Caco-2 (cell line): ENCODE results near the gene EPC2. TPM values are rescaled to one million over a fixed set of nuclear protein-coding genes. Genes with fewer than 3 reads are reported as not detected.
"Not testable (repeated sequence)": the region's sequence is repeated elsewhere in the genome, so short reads cannot be mapped to it uniquely, and the experiment has no call there.

Experiments used
- BruUV-seq: library from RNA; stranded (reverse); fragments of 400-500 nt; replicated peaks from 2 replicates; lab custom pipeline; 2021; lab: Mats Ljungman, UMichigan
- CTCF ChIA-PET: fragments of 300-600 bp; sonication (Branson Sonifier 250); formaldehyde crosslinking; loops from one replicate; lab custom pipeline; 2022; ENCODE audit warnings: antibody characterized with exemption; lab: Charles Lee
- POLR2A ChIA-PET: fragments of 300-600 bp; sonication (Branson Sonifier 250); formaldehyde crosslinking; loops from one replicate; lab custom pipeline; 2022; ENCODE audit warnings: antibody characterized with exemption; lab: Charles Lee
- DNase-seq, 2 experiments: peaks; one replicate each; pipeline versions ENCODE4 v3.0.0 to v3.0.0-alpha.2; 2020 to 2022
- H3K27me3 ChIP-seq: replicated peaks from 2 replicates; pipeline ENCODE4 v1.6.0; 2011; ENCODE audit warnings: low read length; ENCODE audit not compliant: control insufficient read depth, insufficient read depth
- H3K36me3 ChIP-seq: 2 replicates; pipeline ENCODE4 v1.5.1; 2011; ENCODE audit warnings: low read length; ENCODE audit not compliant: control insufficient read depth, insufficient read depth
- H3K4me1 ChIP-seq: fragments of 250-450 bp; sonication (Bioruptor Pico); 2 replicates; pipeline ENCODE4 v1.5.1; 2020; ENCODE audit warnings: mild to moderate bottlenecking
- H3K4me3 ChIP-seq: 2 replicates; pipeline ENCODE4 v1.5.1; 2011; ENCODE audit warnings: low read depth, mild to moderate bottlenecking, control low read depth, low read length
- H3K9me3 ChIP-seq: fragments of 250-450 bp; sonication (Bioruptor Pico); 2 replicates; pipeline ENCODE4 v1.5.1; 2020; ENCODE audit warnings: mild to moderate bottlenecking, moderate library complexity
- H3K27ac Mint-ChIP-seq: one replicate; pipeline ENCODE4 v1.8.0; 2022; ENCODE audit warnings: mixed read lengths; ENCODE audit not compliant: unreplicated experiment
- H3K27me3 Mint-ChIP-seq: one replicate; pipeline ENCODE4 v1.8.0; 2022; ENCODE audit warnings: mixed read lengths; ENCODE audit not compliant: insufficient read depth, unreplicated experiment
- H3K36me3 Mint-ChIP-seq: one replicate; pipeline ENCODE4 v1.8.0; 2022; ENCODE audit warnings: mild to moderate bottlenecking, mixed read lengths; ENCODE audit not compliant: insufficient read depth, unreplicated experiment
- H3K4me1 Mint-ChIP-seq: one replicate; pipeline ENCODE4 v1.8.0; 2022; ENCODE audit warnings: low read depth, mixed read lengths; ENCODE audit not compliant: unreplicated experiment
- H3K4me3 Mint-ChIP-seq: one replicate; pipeline ENCODE4 v1.8.0; 2022; ENCODE audit warnings: mild to moderate bottlenecking, moderate library complexity, mixed read lengths; ENCODE audit not compliant: unreplicated experiment
- H3K9me3 Mint-ChIP-seq: one replicate; pipeline ENCODE4 v1.8.0; 2022; ENCODE audit warnings: mixed read lengths; ENCODE audit not compliant: unreplicated experiment
- intact Hi-C: fragments of 100-400 bp; cut with micrococcal nuclease; formaldehyde crosslinking; loops from one replicate; pipeline ENCODE4 v1.10.0; 2022; ENCODE audit not compliant: unreplicated experiment
- total RNA-seq: library from RNA; stranded (reverse); gene quantifications from 2 replicates; pipeline ENCODE4 v1.2.3, GENCODE V29; 2022
- TF ChIP-seq, protein P1 (sequence below), 2 experiments: fragments of 200-600 bp in 1 of 2; IDR thresholded peaks; 1 replicate in 1 of 2; 2 replicates in 1 of 2; pipeline versions ENCODE4 v1.5.1 to v1.8.0; 2011 to 2022; ENCODE audit warnings: antibody characterized with exemption in 1 of 2, control low read depth in 1 of 2, inconsistent platforms in 1 of 2, low read depth in 1 of 2, low read length in 1 of 2, mild to moderate bottlenecking in 1 of 2, moderate library complexity in 1 of 2; ENCODE audit not compliant: insufficient read depth in 1 of 2, severe bottlenecking in 1 of 2, unreplicated experiment in 1 of 2

EPC2 gene
- total RNA-seq, 1 experiment from 2014 or later: 32.0 TPM

DNA sequence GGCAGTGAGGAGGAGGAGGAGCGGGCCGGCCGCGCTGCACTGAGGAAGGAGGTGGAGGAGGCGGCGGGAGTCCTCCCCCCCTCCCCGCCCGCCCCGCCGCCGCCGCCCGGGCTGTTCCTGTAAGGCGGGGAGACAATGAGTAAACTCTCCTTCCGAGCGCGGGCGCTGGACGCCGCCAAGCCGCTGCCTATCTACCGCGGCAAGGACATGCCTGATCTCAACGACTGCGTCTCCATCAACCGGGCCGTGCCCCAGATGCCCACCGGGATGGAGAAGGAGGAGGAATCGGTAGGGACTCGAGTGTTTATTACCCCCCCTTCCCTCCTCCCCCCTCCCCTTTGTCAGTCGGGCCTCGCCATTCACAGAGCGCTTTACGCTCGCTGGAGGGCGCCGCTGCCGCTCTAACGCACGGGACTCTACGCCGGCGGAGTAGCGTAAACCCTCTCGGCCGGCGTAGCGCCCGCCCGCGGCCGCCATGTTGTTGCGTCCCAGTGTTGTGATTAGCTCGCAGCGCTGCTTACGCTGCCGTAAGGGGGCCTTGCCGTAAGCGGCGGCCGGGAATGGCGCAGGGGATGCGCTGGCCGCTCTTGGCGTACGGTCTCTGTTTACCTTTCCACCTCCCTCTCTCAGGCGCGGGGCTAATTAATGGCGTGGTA lies 460 bp downstream of the EPC2 start:
- TF ChIP-seq, protein P1, sequence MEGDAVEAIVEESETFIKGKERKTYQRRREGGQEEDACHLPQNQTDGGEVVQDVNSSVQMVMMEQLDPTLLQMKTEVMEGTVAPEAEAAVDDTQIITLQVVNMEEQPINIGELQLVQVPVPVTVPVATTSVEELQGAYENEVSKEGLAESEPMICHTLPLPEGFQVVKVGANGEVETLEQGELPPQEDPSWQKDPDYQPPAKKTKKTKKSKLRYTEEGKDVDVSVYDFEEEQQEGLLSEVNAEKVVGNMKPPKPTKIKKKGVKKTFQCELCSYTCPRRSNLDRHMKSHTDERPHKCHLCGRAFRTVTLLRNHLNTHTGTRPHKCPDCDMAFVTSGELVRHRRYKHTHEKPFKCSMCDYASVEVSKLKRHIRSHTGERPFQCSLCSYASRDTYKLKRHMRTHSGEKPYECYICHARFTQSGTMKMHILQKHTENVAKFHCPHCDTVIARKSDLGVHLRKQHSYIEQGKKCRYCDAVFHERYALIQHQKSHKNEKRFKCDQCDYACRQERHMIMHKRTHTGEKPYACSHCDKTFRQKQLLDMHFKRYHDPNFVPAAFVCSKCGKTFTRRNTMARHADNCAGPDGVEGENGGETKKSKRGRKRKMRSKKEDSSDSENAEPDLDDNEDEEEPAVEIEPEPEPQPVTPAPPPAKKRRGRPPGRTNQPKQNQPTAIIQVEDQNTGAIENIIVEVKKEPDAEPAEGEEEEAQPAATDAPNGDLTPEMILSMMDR (IDR thresholded peaks at IDR 0.05; ENCODE audit: insufficient read depth in 1 of 2, low read depth in 1 of 2, low read length in 1 of 2, severe bottlenecking in 1 of 2, unreplicated experiment in 1 of 2): peak in 1 of 2 experiments; percentile 45
- Mint-ChIP-seq H3K9me3 (no peaks in the 10 kb centered on the region), H3K4me1 (peaks cover 16% of the 10 kb centered on the region), H3K27me3 (no peaks in the 10 kb centered on the region), H3K27ac (peak overlapping the region; percentile 99), H3K4me3 (peak overlapping the region; percentile 97), H3K36me3 (peaks cover 16% of the 10 kb centered on the region)
- ChIA-PET CTCF (interaction anchor here (0.6 to 1.4 kb wide), 11 partner anchors 30 to 932 kb away, joined by 3 to 12 read pairs (median 4); partner anchors contain the start of genes MBD5 and ORC4), POLR2A (interaction anchor here (0.6 to 0.7 kb wide), 2 partner anchors 36 to 87 kb away, joined by 4 to 6 read pairs; no protein-coding TSS in a partner anchor)
- BruUV-seq: no TSS peak
- Histone ChIP-seq H3K4me1 (no peaks in the 10 kb centered on the region), H3K9me3 (no peaks in the 10 kb centered on the region), H3K27me3 (no peaks in the 10 kb centered on the region), H3K4me3 (peak overlapping the region; percentile 58), H3K36me3 (no peaks in the 10 kb centered on the region)
- intact Hi-C loops: loop anchor here (1.0 to 10.0 kb wide), 6 partner anchors 31 to 720 kb away; partner anchors contain the start of genes KIF5C, MBD5 and ORC4
- DNase-seq: peak; percentile 87 to 91

DNA sequence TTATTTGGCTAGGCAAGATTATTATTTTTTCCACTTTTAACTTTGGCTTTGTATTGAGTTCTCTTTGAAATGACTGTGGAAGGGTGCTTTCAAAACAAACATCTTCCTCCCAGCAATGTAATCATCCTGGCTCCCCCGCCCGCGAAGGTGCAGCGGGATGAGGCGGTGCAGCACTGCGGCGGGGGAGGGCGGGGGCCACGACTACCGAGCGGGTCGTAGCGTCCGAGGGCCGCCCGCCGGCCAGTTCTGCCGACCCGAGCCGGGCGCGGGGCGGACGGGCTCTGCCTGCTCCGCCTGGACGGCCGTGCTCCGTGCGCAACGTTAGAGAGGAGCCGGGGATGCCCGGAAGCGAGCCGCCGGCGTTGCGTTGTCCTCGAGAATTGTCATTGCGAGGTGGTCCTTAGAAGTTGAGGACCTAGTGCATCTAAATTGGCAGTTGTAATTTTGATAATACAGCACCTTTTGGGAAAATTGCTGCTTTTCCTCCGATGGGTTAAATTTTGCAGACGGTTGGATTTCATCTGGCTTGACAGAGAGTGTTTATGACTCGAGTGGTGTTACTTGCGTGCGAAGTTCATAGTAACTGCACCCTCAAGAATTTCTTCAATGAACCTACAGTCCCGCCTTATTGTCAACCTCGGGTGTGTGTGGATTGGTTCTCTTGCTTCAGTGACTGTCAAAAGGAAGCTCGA lies 1.1 kb downstream of the EPC2 start:
- Histone ChIP-seq H3K4me3 (peak overlapping the region; percentile 58), H3K9me3 (no peaks in the 10 kb centered on the region), H3K4me1 (no peaks in the 10 kb centered on the region), H3K36me3 (no peaks in the 10 kb centered on the region), H3K27me3 (no peaks in the 10 kb centered on the region)
- Mint-ChIP-seq H3K4me3 (peak overlapping the region; percentile 97), H3K36me3 (peaks cover 16% of the 10 kb centered on the region), H3K27me3 (no peaks in the 10 kb centered on the region), H3K4me1 (peaks cover 21% of the 10 kb centered on the region), H3K9me3 (no peaks in the 10 kb centered on the region), H3K27ac (peak overlapping the region; percentile 99)
- TF ChIP-seq, protein P1 (IDR thresholded peaks at IDR 0.05; ENCODE audit: insufficient read depth in 1 of 2, low read depth in 1 of 2, low read length in 1 of 2, severe bottlenecking in 1 of 2, unreplicated experiment in 1 of 2): no peak
- ChIA-PET POLR2A (interaction anchor here (0.6 to 0.7 kb wide), 3 partner anchors 37 to 719 kb away, joined by 3 to 6 read pairs (median 4); no protein-coding TSS in a partner anchor), CTCF (interaction anchor here (0.6 to 1.4 kb wide), 11 partner anchors 42 to 932 kb away, joined by 3 to 12 read pairs (median 4); partner anchors contain the start of genes MBD5 and ORC4)
- BruUV-seq: TSS peak; percentile 84
- intact Hi-C loops: loop anchor here (1.0 to 10.0 kb wide), 5 partner anchors 31 to 721 kb away; partner anchors contain the start of genes KIF5C, MBD5 and ORC4
- DNase-seq: peak; percentile 73 to 79

DNA sequence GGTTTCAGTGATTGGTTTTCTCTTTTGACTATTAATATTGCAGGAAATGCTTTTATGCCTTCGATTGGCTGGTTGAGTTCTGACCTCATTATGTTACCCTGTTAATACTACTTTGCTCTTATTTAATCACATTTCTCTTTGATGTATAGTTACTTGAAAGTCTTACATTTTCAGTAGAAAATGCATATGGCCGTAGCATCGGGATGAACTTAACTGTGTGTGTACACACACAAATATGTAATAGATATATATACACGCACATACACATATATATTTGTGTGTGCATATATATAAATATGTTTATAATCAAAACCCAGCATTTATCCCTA lies 1.6 kb downstream of the EPC2 start:
- H3K4me1 ChIP-seq: no peaks in the 10 kb centered on the region
- peak overlapping the region; percentile 97 for H3K4me3 Mint-ChIP-seq
- peaks cover 16% of the 10 kb centered on the region for H3K36me3 Mint-ChIP-seq
- intact Hi-C loops: loop anchor here (5.0 to 10.0 kb wide), 3 partner anchors 101 to 721 kb away; partner anchors contain the start of genes MBD5 and ORC4
- ChIA-PET POLR2A (interaction anchor here (0.6 kb wide), 1 partner anchor 719 kb away, joined by 3 read pairs; no protein-coding TSS in a partner anchor), CTCF (interaction anchor here (0.6 to 1.4 kb wide), 2 partner anchors 137 to 625 kb away, joined by 3 read pairs; partner anchors contain the start of genes MBD5 and ORC4)
- peak overlapping the region; percentile 99 for H3K27ac Mint-ChIP-seq
- H3K9me3 Mint-ChIP-seq: no peaks in the 10 kb centered on the region
- peaks cover 26% of the 10 kb centered on the region for H3K4me1 Mint-ChIP-seq
- H3K27me3 Mint-ChIP-seq: no peaks in the 10 kb centered on the region
- no peak for DNase-seq
- peak overlapping the region; percentile 58 for H3K4me3 ChIP-seq
- H3K36me3 ChIP-seq: no peaks in the 10 kb centered on the region
- H3K27me3 ChIP-seq: no peaks in the 10 kb centered on the region
- TF ChIP-seq, protein P1 (IDR thresholded peaks at IDR 0.05; ENCODE audit: insufficient read depth in 1 of 2, low read depth in 1 of 2, low read length in 1 of 2, severe bottlenecking in 1 of 2, unreplicated experiment in 1 of 2): no peak
- H3K9me3 ChIP-seq: no peaks in the 10 kb centered on the region
- TSS peak; percentile 44 for BruUV-seq

DNA sequence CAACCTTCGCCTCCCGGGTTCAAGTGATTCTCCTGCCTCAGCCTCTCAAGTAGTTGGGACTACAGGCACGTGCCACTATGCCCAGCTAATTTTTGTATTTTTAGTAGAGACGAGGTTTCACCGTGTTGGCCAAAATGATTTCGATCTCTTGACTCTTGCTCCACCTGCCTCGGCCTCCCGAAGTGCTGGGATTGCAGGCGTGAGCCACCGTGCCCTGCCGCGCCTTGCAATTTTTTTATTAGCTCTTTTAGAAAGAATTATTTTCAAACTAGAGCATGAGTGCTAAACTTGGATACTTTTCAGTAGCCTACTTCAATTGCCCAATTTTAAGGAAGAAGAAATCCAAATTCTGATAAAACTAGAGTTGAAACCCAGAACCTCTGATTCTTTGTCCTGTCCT lies 3.2 kb downstream of the EPC2 start:
- POLR2A ChIA-PET, H3K27me3 Mint-ChIP-seq, H3K4me1 ChIP-seq, H3K27ac Mint-ChIP-seq, DNase-seq, H3K4me3 Mint-ChIP-seq, H3K9me3 ChIP-seq, H3K4me3 ChIP-seq, H3K36me3 ChIP-seq, H3K9me3 Mint-ChIP-seq, H3K27me3 ChIP-seq: not testable (repeated sequence)
- peaks cover 16% of the 10 kb centered on the region for H3K36me3 Mint-ChIP-seq
- intact Hi-C loops: loop anchor here (5.0 to 10.0 kb wide), 3 partner anchors 100 to 723 kb away; partner anchors contain the start of genes MBD5 and ORC4
- H3K4me1 Mint-ChIP-seq: peaks cover 35% of the 10 kb centered on the region
- CTCF ChIA-PET: interaction anchor here (0.6 kb wide), 1 partner anchor 288 kb away, joined by 10 read pairs; no protein-coding TSS in a partner anchor
- BruUV-seq: TSS peak; percentile 4
